ENCODE measurements around the gene MAF.

MAF gene

DNA sequence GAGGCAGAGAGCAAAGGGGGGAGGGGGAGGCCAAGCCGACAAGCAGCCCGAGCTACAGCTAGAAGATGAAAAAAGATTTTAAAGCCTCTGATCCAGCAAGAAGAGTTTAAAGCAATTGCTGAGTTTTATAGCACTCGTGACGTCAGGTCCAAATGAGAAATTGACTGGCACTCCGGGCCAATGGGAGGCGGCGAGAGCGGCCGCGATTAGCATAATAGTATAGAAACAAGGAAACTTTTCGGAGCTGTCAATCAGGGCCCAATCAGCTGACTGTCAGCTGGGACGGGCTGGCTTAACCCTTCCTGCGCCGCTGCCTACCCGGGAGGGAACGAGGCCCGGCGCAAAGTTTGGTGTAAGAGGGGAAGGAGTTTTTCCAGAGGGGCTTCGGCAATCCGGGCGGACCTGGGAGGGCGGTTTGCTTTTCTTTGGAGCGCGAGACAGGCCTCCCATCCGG, at the start of gene MAF:
MAF (minus strand) TSS at position 100 of the 454 bp plus-strand sequence. CDS start 835 bp downstream, outside the sequence.
- DNase-seq (ENCODE audit: low read depth in 2 of 2) = peak; percentile 63 to 73

DNA sequence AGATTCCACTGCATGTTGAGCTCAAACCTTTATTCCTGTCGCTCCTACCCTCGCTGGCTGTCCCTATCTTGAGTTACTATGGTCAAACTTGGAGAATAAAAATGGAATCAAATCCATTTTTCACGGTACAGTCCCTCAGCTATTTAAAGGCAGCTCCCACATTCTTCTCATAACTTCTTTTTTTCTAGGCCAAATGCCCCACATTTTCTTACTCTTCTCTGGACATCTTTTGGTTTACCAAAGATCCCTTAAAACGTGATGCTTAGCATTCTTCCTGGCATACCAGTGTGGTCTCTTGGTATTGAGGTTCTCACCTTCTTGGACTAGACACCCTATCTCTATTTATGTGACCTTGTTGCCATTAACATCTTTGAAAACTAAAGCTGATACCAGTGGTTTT, 48.3 kb upstream of the MAF start:
- no peak for DNase-seq (ENCODE audit: low read depth in 2 of 2)

DNA sequence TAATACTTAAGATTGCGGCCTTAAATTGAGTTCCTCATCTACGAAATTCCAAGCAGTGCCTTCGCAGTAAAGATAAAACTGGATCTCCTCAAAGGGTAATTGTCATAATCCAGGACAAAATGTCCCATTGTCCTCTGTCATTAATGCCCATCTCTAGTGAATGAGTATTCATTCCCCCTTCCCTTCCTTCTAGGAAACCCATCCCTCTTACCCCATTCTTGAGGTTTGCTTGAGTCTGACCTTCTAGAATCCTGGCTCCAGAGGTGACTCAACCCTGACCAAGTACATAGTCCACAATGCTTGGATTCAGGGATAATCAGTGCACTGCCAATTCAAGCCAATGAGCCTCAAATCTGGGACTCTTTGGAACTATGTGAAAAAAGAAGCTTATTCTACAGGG, 47.0 kb upstream of the MAF start:
- DNase-seq (ENCODE audit: low read depth in 2 of 2) = no peak

DNA sequence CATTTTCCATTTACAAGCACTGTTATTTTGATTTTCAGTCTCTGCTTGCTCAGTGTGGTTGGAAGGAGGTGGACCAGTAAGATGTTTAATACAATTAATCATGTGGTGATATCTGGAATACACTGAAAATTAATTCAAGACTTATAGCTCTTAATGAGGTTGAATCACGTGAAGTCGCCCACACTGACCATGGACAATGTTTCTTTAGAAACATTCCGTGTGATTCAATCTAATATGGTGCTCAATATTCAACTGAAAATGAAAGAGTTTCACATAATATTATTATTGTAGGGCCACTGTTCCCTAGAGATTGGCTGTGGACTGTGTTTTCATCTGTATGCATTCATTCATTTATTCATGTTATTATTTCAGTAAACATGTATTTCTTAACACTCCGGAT, 45.2 kb upstream of the MAF start:
- DNase-seq (ENCODE audit: low read depth in 2 of 2) = no peak

DNA sequence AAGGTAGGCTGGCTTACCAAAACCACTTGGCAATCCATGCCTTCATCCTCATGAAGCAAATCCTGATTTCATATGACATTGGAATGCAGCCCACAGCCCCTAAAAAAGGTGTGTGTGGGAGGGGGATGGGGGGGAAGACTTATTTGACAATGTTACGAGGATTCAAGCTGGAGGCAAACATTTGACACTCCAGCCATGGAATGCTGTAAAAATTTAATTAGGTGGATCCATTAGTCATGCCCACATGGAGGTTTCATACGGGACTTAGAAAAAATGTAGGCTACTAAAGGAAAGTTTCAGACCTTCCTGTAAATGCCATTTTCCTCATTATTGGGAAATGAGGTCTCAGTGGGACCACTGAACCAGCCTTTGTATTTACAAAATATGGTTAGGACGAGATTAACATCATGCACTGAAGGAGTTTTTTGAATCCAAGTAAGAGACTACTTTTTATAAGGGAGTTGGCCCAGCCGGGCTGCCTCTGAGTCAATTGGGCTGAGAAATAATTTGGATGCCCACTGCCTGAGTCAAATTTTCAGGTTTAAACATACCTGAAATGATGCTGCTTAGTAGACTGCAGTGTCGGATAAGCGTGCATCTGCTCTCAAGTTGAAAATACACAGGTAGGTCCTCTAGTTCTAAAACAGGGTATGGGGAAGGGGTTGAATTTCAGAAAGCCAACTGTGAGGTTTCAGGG, 44.6 kb upstream of the MAF start:
- DNase-seq (ENCODE audit: low read depth in 2 of 2) = no peak

DNA sequence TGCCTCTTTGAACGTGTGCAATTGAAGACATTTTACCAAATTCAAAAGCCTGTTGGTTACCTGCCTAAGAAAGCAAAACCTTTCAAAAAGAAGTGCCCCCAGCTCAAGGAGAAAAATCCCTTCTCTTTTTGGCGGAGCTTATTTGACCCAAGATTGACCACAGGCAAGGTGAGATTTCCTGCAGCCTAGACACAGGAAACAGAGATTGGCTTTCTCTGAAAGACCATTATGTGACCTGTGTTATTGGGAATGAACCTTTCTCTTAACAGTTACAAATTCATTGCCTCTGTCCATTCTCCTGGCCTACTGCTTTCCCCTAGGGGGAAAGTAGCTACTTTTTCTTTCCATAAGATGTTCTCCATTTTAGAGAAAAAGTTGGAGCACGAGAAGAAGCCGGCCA, 42.1 kb upstream of the MAF start:
- DNase-seq (ENCODE audit: low read depth in 2 of 2) = no peak

DNA sequence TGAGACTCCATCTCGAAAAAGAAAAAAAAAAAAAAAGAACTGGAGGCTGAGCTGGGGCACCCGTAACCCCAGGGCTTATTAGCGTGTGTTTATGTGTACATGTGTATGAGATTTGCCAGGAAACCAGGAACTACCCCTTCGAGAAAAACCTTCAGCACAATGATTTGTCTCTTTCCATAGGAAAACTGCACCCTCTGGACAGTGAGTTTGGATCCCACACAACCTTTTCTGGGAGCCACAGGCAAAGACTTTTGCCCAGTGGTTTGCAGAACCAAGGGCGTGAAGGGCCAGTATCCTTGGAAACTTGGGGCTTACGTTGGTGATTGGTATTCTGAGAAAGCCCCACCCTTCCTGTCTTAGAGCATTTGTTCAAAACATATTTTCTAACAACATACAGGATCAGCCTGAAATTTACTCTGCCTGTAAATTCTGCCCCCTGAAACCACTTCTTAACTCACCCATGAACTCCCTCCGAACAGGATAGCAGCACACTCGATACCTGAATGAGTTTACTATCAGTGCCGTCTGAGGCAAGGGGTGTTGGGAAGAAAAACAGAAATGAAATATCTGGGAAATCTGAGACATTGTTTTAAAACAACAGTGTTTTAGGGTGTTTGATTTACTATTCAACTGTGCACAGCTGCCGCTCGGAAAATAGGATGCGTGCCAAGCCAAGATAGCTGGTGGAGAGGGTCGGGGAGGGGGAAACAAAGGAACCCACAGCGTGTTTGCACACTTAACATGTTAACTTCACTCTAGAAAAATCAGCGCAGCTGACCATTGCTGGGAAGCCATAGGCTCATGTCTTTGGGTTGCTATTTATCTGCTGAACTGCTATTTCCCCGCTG, 40.2 kb upstream of the MAF start:
- DNase-seq (ENCODE audit: low read depth in 2 of 2) = no peak

DNA sequence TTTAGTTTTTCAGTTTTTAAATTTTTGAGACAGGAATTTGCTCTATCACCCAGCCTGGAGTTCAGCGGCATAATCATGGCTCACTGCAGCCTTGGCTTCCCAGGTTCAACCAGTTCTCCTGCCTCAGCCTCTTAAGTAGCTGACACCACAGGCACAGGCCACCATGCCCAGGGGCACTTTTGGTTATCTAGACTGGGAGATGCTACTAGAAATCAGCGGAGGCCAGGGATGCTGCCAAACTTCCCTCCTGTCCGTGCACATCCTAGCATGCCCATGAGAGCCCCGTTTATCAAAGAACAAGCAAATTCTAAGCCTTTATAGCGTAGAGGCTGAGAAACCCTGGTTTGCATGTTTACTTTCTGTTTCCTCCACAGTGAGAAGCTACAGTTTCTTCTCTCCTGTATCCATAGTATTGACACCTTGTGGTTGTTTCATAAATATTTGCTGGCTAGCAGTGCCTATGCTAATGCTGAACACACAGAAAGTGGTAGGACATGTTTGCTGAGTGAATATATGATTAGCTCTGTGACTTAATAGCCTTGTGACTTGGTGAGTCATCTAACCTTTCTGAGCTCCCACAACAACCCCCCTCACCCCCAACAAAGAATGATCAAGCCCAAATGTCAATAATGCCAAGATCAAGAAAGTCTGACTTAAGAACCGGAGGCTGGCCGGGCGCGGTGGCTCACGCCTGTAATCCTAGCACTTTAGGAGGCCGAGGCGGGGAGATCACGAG, 39.2 kb upstream of the MAF start:
- no peak for DNase-seq (ENCODE audit: low read depth in 2 of 2)

DNA sequence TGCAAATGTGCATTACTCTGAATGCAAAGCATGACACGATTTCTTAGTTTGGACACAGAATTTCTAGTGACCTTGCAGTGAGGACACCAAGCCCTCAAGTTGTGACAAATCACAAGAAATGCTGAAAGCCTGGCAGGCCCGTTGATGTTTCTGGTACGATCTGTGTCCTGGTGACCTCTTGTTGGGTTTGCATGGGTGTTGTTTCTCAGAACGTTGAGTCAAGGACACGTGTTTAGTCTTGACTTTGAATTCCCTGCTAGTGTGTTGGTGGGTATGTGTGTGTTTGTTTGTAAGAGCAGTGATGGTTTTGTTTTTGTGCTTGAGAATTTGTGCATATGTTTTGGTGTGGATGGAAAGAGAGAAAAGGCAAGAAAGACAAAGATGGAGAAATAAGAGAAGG, 37.8 kb upstream of the MAF start:
- no peak for DNase-seq (ENCODE audit: low read depth in 2 of 2)

DNA sequence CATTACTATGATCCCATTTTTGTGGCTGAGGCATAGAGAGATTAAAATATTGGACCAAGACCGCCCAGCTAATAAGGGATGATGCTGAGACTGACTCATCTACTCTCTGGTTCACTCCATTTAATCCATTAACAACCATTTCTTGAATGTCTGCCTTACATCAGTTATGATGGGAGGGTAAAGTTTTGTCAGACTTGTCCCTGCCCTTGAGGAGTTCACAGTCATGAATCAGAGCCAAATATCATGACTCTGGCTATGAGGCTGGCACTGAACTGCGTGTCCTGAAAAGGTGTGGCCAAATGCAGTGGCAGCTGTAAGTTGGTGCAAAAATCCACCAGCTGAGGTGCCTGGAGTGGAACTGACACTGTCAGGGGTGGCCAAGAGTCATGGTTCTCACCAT, 35.0 kb upstream of the MAF start:
- no peak for DNase-seq (ENCODE audit: low read depth in 2 of 2)

DNA sequence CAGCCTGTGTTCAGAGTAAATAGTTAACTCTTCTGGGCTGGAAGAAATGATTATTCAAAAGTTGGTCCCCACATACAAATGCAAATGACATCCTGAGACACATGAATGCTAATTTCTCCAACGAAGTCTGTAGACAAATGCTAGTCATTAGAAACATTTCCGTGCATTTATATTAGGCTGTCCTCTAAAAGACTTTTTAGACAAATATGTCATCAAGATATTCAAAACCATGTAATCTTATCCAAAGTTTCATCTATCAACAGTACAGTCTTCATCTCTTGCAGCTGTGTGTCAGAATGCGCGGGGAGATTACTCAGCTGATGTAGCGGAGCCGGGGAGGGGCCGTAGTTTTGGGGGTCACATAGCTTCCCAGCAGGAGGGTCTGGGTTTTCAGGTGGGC, 33.8 kb upstream of the MAF start:
- no peak for DNase-seq (ENCODE audit: low read depth in 2 of 2)

DNA sequence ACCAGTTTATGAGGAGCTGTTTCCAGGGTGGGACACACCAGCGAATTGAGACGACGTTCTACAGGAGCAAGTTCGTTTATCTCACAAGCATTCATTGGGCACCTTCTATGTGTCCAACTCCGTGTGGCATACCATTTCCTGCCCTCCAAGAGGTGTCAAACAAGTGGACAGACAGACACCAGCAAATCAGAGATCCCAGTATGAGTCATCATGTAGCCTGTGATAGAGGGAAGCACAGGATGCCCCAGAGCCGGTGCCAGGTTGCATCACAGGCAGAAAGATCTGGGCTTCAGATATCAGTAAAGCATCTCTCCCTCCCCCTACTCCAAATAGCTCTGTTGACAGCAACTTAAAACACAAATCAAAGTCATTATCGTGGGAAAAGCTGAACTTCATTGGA, 31.8 kb upstream of the MAF start:
- no peak for DNase-seq (ENCODE audit: low read depth in 2 of 2)

DNA sequence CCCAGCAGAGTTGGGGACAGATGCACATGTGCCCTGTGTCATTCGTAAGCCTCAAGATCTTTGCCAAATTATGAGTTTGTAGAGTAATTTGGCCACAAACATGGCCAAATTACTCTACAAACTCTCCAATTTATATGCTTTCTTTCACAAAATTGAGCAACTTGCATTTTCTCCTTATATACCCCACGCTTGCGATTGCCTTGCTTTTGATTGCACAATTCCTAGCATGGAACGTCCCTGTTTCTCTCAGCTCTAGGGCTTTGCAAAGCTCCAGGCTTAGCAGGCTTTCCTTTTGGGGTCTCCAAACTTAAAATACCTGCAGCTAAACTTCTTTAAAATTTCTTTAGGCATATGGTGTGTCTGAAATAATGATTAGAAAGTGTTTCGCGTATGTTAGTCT, 28.5 kb upstream of the MAF start:
- DNase-seq (ENCODE audit: low read depth in 2 of 2) = no peak

DNA sequence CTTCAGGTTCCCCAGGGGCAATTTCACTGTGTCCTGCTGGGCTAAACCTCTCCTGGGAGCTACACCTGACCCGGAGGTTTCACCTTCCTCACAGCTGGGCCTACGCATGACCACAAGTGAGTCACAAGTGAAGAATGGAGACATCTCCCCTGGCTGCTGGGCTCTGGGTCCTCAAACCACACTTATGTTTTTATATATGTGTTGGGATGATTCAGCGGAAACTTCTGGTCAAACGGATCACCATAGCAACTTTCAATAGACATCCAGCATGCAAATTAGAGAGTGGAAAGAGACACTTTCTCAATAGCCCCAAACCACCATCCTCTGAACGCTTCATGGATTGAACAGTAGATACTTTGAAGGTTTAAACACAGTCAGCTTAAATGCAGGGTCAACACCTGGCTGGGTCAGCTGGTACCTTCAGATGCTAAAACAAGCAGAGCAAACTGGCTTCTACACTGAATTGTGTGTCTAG, 28.0 kb upstream of the MAF start:
- DNase-seq (ENCODE audit: low read depth in 2 of 2) = peak; percentile 12 to 32

DNA sequence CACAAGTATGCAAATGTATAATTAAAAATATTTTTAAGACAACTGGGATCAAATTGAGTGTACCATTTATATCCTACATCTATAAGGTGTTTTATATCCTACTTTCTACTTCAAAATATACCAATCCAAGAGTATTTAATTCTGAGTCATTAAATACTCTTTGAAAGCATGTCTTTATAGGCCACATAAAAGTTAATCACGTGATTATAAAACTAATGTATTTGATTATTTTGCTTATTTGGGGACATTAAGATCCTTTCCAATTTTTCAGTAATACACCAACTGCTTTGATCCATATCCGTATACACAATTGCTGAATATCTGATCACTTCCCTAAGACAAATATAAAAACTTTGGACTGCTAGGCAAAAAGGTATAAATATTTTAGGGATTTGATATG, 26.6 kb upstream of the MAF start:
- no peak for DNase-seq (ENCODE audit: low read depth in 2 of 2)

DNA sequence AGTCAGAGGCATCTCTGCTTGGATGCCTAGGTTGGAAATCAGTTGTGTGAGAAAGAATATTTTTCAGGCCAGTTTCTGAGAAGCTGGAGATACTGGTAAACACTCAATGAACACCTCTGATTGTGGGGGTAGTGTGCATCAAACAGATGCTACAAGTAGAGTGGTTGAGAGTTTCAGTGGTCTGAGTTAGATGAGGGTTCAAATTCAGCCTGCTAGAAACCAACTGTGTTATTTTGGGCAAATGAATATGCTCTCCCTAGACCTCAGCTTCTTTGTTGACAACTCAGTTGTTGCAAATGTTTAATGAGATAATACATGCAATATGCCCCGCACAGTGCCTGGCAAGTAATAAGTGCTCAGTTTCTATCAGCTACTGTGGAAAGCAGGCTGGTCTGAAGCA, 25.2 kb upstream of the MAF start:
- no peak for DNase-seq (ENCODE audit: low read depth in 2 of 2)

DNA sequence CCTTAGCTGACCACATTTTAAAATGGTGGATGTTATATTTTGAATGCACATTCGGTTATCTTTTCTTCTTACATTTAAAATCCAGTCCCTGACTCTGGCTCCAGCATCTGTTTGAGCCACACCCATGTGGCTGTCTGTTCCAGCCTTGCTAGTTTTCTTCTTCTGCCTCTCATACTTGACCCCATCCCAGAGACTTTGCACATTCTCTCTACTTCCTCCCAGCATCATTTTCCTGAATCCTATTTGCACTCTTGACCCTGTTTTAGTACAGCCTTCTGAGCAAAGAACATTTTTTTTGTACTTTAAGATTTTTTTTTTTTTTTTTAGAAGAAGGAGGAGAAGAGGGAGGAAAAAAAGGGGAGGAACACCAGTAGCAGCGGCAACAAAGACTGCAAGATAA, 23.3 kb upstream of the MAF start:
- no peak for DNase-seq (ENCODE audit: low read depth in 2 of 2)

DNA sequence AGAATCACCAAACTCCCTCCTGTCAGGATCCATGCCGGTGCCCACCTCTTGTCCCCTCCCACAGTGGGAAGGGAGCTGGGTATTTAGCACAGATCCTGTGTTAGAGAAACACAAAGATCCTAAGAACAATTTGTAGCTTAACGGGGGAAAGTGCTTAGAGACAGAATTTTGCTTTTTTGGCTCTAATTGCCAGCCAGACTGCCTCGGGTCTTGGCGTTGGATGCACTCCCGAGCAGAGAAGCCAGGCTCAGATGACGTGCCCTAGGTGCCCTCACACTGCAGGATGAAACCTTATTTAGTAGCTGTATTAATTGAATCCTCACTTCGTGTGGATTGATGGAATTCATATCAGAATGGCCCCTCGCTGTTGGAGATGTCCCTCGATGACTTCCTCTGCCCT, 22.5 kb upstream of the MAF start:
- DNase-seq (ENCODE audit: low read depth in 2 of 2) = no peak

DNA sequence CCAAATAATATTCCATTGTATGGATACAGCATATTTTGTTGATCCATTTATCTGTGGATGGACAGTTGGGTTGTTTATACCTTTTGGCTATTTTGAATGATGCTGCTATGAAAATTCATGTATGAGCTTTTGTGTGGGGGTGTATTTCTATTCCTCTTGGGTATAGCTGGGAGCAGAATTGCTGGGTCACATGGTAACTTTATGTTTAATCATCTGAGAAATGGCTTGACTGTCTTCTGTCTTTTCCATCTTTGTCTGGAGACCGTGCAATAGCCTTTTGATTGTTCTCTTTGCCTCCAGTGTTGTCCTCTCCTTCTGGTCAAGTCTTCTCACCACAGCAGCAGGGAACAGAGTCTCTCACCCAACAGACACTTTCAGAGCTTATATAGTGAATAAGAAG, 20.5 kb upstream of the MAF start:
- DNase-seq (ENCODE audit: low read depth in 2 of 2) = no peak

DNA sequence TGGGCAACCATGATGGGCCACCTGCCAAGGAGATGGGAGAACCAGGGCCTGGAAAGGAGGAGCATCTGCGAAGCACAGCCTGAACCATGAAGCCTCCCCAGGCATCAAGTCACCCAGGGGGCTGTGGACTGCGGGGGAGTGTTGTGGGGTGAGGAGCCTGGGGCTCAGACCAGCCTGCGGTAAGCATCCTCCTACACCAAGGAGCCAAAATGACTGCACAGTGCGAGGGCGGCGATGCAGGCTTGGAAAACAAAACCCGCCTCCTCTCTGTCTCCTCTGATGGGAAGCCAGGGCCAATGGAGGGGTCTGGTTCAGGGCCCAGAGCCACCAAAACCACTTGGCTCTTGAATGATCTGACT, 18.1 kb upstream of the MAF start:
- DNase-seq (ENCODE audit: low read depth in 2 of 2) = no peak

DNA sequence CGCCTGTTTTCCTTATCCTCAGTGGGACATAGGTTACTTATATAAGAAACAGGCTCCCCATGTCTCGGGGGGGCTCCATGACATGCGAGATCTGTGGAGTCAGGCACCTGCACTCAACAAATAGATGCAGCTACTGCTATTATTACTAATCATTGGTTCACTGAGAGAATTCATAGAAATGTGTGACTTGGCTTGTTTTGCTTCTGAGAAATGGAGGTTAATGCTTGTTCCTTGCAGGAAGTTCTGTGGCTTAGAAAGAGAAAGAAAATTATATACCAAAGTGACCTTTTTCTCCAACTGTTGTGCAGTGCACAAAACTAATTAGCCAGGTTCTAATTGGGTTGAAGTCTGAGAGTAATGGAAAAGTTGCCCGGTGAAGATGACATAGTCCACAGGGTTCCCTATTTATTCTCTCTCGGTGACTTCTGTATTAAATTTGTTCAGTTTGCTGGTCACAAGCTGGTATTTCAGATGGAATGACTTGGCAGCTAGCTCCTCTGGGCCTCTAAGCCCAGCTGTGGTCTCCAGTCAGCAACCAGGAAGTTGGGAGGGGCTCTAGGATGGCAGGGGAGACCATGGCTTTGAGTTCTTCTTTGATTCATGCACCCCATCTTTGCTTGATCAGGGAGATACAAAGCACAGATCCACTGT, 17.6 kb upstream of the MAF start:
- DNase-seq (ENCODE audit: low read depth in 2 of 2) = no peak

DNA sequence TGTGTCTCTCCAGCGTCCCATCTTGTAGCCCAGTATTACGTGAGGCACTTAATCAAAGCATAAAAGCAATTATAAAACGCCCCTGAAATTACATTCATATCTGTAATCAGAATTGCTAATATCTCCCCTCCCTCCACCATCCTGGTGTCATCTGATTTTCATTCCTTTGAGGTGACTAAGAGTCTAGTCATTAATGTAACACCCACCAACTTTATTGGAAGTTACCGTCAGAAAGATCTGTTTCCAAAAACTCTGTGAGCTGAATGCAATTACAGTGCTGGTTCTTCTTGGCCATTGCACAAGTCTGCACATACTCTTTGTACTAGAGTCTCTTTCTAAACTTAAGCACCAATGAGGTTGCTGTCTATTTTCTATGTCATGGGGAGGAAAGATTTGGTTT, 12.5 kb upstream of the MAF start:
- no peak for DNase-seq (ENCODE audit: low read depth in 2 of 2)
